ENCODE results near the gene GTF2A1L. TPM values are rescaled to one million over a fixed set of nuclear protein-coding genes. Genes with fewer than 3 reads are reported as not detected.

The GTF2A1L gene
- total RNA-seq, 1 donor from 2014 or later = not detected

GRCh38 chr2:48715042-48715899 lies 97.6 kb downstream of the GTF2A1L start:
- Mint-ChIP-seq H3K27ac (ENCODE audit: unreplicated experiment) (peak overlapping the region; percentile 16), H3K36me3 (ENCODE audit: low read depth, unreplicated experiment) (no peaks in the 10 kb centered on the region), H3K4me3 (ENCODE audit: unreplicated experiment) (peak overlapping the region; percentile 21), H3K4me1 (ENCODE audit: low read depth, unreplicated experiment) (peaks cover 25% of the 10 kb centered on the region), H3K27me3 (ENCODE audit: low read depth, unreplicated experiment) (no peaks in the 10 kb centered on the region), H3K9me3 (ENCODE audit: unreplicated experiment) (no peaks in the 10 kb centered on the region)
- no peak overlapping the region for H3K4me2 ChIP-seq (ENCODE audit: low read length)
- peak; percentile 79 for DNase-seq (ENCODE audit: low read depth)
- TF ChIP-seq EZH2 (IDR thresholded peaks at IDR 0.05; ENCODE audit: insufficient read depth, low read length) (no peak), CTCF (IDR thresholded peaks at IDR 0.05; ENCODE audit: insufficient read depth, low read depth, low read length) (no peak)
- no peak overlapping the region for H3K27ac ChIP-seq (ENCODE audit: low read depth, low read length)
- no peak overlapping the region for H2AFZ ChIP-seq (ENCODE audit: low read depth, low read length)
- peaks cover 18% of the 10 kb centered on the region for H3K4me1 ChIP-seq (ENCODE audit: insufficient read depth, low read length)
- H3K4me3 ChIP-seq (ENCODE audit: insufficient read depth, low read depth, low read length) = no peak overlapping the region
- no peaks in the 10 kb centered on the region for H3K27me3 ChIP-seq (ENCODE audit: insufficient read depth, low read length)
- no peak for FAIRE-seq
- H3K9me3 ChIP-seq (ENCODE audit: insufficient read depth, low read depth, low read length) = no peaks in the 10 kb centered on the region
- H3K36me3 ChIP-seq (ENCODE audit: insufficient read depth, low read length) = no peaks in the 10 kb centered on the region
- no peak overlapping the region for H3K9ac ChIP-seq (ENCODE audit: low read length)
- no peaks in the 10 kb centered on the region for H4K20me1 ChIP-seq (ENCODE audit: insufficient read depth, low read length)
- no peaks in the 10 kb centered on the region for H3K79me2 ChIP-seq (ENCODE audit: insufficient read depth, low read length)

- Histone ChIP-seq H3K9ac (ENCODE audit: low read length) (no peak overlapping the region), H2AFZ (ENCODE audit: low read depth, low read length) (no peak overlapping the region), H3K27me3 (ENCODE audit: insufficient read depth, low read length) (no peaks in the 10 kb centered on the region), H3K4me2 (ENCODE audit: low read length) (no peak overlapping the region), H3K27ac (ENCODE audit: low read depth, low read length) (no peak overlapping the region), H3K36me3 (ENCODE audit: insufficient read depth, low read length) (no peaks in the 10 kb centered on the region), H4K20me1 (ENCODE audit: insufficient read depth, low read length) (no peaks in the 10 kb centered on the region), H3K9me3 (ENCODE audit: insufficient read depth, low read depth, low read length) (no peaks in the 10 kb centered on the region), H3K79me2 (ENCODE audit: insufficient read depth, low read length) (no peaks in the 10 kb centered on the region), H3K4me1 (ENCODE audit: insufficient read depth, low read length) (peaks cover 18% of the 10 kb centered on the region), H3K4me3 (ENCODE audit: insufficient read depth, low read depth, low read length) (no peak overlapping the region)
- Mint-ChIP-seq H3K4me3 (ENCODE audit: unreplicated experiment) (no peak overlapping the region), H3K36me3 (ENCODE audit: low read depth, unreplicated experiment) (no peaks in the 10 kb centered on the region), H3K9me3 (ENCODE audit: unreplicated experiment) (no peaks in the 10 kb centered on the region), H3K27ac (ENCODE audit: unreplicated experiment) (no peak overlapping the region), H3K4me1 (ENCODE audit: low read depth, unreplicated experiment) (peaks cover 27% of the 10 kb centered on the region), H3K27me3 (ENCODE audit: low read depth, unreplicated experiment) (no peaks in the 10 kb centered on the region)
- FAIRE-seq (no peak), DNase-seq (ENCODE audit: low read depth) (no peak)
- no peak for TF ChIP-seq EZH2 (IDR thresholded peaks at IDR 0.05; ENCODE audit: insufficient read depth, low read length)
- no peak for TF ChIP-seq CTCF (IDR thresholded peaks at IDR 0.05; ENCODE audit: insufficient read depth, low read depth, low read length)
These were observed 98.3 kb downstream of the GTF2A1L start for GRCh38 chr2:48715956-48716355.

- no peak overlapping the region for H3K9ac ChIP-seq (ENCODE audit: low read length)
- FAIRE-seq = no peak
- H3K36me3 ChIP-seq (ENCODE audit: insufficient read depth, low read length) = no peaks in the 10 kb centered on the region
- H3K79me2 ChIP-seq (ENCODE audit: insufficient read depth, low read length) = no peaks in the 10 kb centered on the region
- no peak for DNase-seq (ENCODE audit: low read depth)
- no peak overlapping the region for H3K4me3 ChIP-seq (ENCODE audit: insufficient read depth, low read depth, low read length)
- H3K36me3 Mint-ChIP-seq (ENCODE audit: low read depth, unreplicated experiment) = no peaks in the 10 kb centered on the region
- peaks cover 22% of the 10 kb centered on the region for H3K4me1 ChIP-seq (ENCODE audit: insufficient read depth, low read length)
- H3K27me3 ChIP-seq (ENCODE audit: insufficient read depth, low read length) = no peaks in the 10 kb centered on the region
- no peaks in the 10 kb centered on the region for H4K20me1 ChIP-seq (ENCODE audit: insufficient read depth, low read length)
- H3K27me3 Mint-ChIP-seq (ENCODE audit: low read depth, unreplicated experiment) = no peaks in the 10 kb centered on the region
- no peak overlapping the region for H3K4me3 Mint-ChIP-seq (ENCODE audit: unreplicated experiment)
- no peak overlapping the region for H3K4me2 ChIP-seq (ENCODE audit: low read length)
- H3K4me1 Mint-ChIP-seq (ENCODE audit: low read depth, unreplicated experiment) = peaks cover 39% of the 10 kb centered on the region
- H2AFZ ChIP-seq (ENCODE audit: low read depth, low read length) = no peak overlapping the region
- H3K27ac Mint-ChIP-seq (ENCODE audit: unreplicated experiment) = no peak overlapping the region
- no peak for TF ChIP-seq EZH2 (IDR thresholded peaks at IDR 0.05; ENCODE audit: insufficient read depth, low read length)
- no peak for TF ChIP-seq CTCF (IDR thresholded peaks at IDR 0.05; ENCODE audit: insufficient read depth, low read depth, low read length)
- H3K27ac ChIP-seq (ENCODE audit: low read depth, low read length) = no peak overlapping the region
- H3K9me3 Mint-ChIP-seq (ENCODE audit: unreplicated experiment) = peaks cover 3% of the 10 kb centered on the region
- H3K9me3 ChIP-seq (ENCODE audit: insufficient read depth, low read depth, low read length) = no peaks in the 10 kb centered on the region
These were observed 100.2 kb downstream of the GTF2A1L start for GRCh38 chr2:48717846-48718245.
